Measurements from ENCODE around the gene MDN1. TPM values are rescaled to one million over a fixed set of nuclear protein-coding genes. Genes with fewer than 3 reads are reported as not detected.

Gene MDN1
- total RNA-seq, 1 donor from 2014 or later, result 23.6 TPM

GRCh38 chr6:89612121-89612520 is 207.5 kb downstream of the MDN1 start:
- DNase-seq (ENCODE audit: extremely low read depth, low read depth, low spot score), result no peak

DNA sequence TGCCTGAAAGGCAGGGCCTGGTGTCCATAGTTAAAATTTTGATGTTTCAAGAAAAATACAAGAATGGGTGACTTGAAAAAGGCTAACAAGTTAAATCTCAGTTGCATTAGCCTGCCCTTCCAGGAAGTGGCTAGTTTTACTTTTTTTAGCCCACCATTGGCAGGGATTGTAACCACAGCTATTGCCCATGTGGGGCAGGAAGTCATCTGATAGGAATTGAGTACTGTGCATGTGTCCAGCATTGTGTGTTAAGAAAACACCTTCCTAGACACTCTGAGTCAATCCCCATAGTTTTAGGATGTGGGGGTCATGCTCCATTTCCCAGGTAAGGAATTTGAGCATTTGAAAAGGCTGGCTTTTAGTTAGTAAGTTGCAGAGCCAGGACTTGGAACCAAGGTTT is 207.9 kb downstream of the MDN1 start:
- no peak for DNase-seq (ENCODE audit: extremely low read depth, low read depth, low spot score)

GRCh38 chr6:89610149-89610642 is 209.4 kb downstream of the MDN1 start:
- no peak for DNase-seq (ENCODE audit: extremely low read depth, low read depth, low spot score)

GRCh38 chr6:89605861-89606260 is 213.7 kb downstream of the MDN1 start:
- DNase-seq (ENCODE audit: extremely low read depth, low read depth, low spot score), result no peak

DNA sequence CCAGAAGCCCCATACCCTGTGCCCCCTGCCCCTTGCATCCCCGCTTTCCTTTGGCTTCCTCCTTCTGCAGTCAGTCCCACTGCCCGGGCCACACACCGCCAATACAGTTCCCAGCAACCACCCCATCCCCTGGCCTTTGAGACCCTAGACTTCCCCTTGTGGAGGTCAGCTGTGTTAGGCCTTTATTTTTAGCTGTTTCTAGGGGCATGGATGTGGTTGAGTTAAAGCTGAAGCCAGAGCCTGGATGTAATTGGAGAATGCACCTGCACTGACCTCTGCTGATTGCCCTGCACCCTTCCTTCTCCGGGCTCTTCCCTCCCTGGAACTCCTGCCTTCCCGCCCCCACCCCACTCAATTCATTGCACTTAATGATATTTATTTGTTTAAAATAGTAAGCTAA is 214.9 kb downstream of the MDN1 start:
- DNase-seq (ENCODE audit: extremely low read depth, low read depth, low spot score), result no peak

DNA sequence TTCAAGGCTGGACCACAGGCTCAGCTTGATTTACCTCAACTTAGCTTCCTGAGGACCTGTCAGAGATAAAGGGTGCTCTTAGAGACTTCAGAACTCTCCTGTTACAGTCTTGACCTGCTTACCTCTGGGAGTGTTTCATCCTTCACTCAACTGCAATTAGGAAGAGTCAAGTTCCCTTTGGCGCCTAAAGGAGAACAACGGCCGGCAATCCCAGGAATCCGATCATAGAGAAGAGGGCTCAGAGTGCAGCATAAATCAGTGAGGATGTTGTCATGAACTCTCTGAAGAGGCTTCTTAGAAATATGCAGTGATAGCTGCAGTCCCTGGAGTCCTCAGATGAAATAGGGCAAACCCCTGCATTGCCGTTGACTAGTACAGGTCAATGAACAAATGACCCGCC is 217.4 kb downstream of the MDN1 start:
- DNase-seq (ENCODE audit: extremely low read depth, low read depth, low spot score), result no peak

GRCh38 chr6:89599727-89600126 is 219.9 kb downstream of the MDN1 start:
- no peak for DNase-seq (ENCODE audit: extremely low read depth, low read depth, low spot score)

DNA sequence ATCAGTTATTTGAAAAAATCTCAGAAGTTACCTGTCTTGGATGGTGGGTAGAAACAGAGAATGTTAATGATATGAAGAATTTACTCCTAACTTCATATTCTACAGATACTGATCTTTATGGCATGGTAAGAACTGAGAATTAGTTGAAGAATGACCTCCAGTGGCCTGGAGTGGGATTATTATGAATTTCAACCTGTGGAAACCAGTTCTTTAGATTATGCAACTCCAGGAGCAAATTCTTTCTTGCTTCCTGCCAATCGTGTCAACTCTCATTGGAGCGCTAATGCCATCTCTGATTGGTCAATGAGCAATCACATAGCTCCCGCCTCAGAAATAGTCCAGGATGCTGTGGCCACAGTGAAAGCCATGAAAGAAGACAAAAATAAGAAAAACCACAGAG is 221.6 kb downstream of the MDN1 start:
- no peak for DNase-seq (ENCODE audit: extremely low read depth, low read depth, low spot score)

- no peak for DNase-seq (ENCODE audit: extremely low read depth, low read depth, low spot score)
Observed at GRCh38 chr6:89597372-89597771, 222.2 kb downstream of the MDN1 start.

DNA sequence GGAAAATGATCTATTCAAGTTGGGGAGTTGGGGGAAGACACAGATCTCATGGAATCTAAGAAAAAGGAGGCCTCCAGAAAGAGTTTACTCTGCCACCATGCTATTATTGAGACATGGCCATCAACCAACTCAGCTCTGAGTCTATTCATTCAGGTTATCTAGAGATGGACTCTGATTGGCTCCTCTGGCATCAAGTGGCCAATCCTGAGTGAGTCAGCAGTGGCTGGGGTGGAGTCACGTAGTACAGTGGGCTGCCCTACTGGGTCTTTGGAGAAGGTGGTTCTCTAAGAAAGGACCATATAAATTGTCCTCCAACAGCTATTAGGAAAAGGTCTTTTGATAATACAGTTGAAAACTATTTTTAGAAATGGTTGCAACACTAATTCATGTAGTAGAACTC is 223.1 kb downstream of the MDN1 start:
- no peak for DNase-seq (ENCODE audit: extremely low read depth, low read depth, low spot score)

- no peak for DNase-seq (ENCODE audit: extremely low read depth, low read depth, low spot score)
Observed at GRCh38 chr6:89596056-89596455, 223.5 kb downstream of the MDN1 start.

Other genes starting within 250 kb of the MDN1 start
- gene LYRM2, start 181.0 kb downstream of the MDN1 start, total RNA-seq, result 14.2 and 14.8 TPM in 2 replicates
- 6.6 and 12.5 TPM in 2 replicates for gene CASP8AP2, start 10.1 kb upstream of the MDN1 start, total RNA-seq
- gene GJA10, start 74.7 kb upstream of the MDN1 start, total RNA-seq, result not detected in 2 replicates

Data from glomerular endothelial cell (primary cell).